GM12874 (cell line): Measurements from ENCODE around the gene ARHGEF17.

Experiments
- CTCF ChIP-seq: IDR thresholded peaks from 2 replicates; pipeline ENCODE4 v1.5.1; 2011; ENCODE audit warnings: low read depth, mild to moderate bottlenecking, control low read depth, low read length, moderate library complexity; ENCODE audit not compliant: insufficient read depth

Gene ARHGEF17

GRCh38 chr11:73297231-73297590 is 10.9 kb upstream of the ARHGEF17 start:
- no peak for TF ChIP-seq CTCF

- no peak for TF ChIP-seq CTCF
Measured at GRCh38 chr11:73297702-73298101, 10.4 kb upstream of the ARHGEF17 start.

GRCh38 chr11:73298233-73298632 is 9.8 kb upstream of the ARHGEF17 start:
- TF ChIP-seq CTCF = no peak

- no peak for TF ChIP-seq CTCF
Measured at GRCh38 chr11:73299751-73300150, 8.3 kb upstream of the ARHGEF17 start.

GRCh38 chr11:73306069-73306841 is 1.8 kb upstream of the ARHGEF17 start:
- no peak for TF ChIP-seq CTCF

GRCh38 chr11:73306977-73307322 is 1.1 kb upstream of the ARHGEF17 start:
- TF ChIP-seq CTCF = no peak

GRCh38 chr11:73307323-73308002 is 613 bp upstream of the ARHGEF17 start:
- peak; percentile 84 for TF ChIP-seq CTCF
